HEK293T (cell line): ENCODE measurements around the gene GRID2.

ENCODE experiments used
- ARNT ChIP-seq: fragments of 450-650 bp; IDR thresholded peaks from 2 replicates; pipeline ENCODE4 v1.6.1; 2017; ENCODE audit warnings: mild to moderate bottlenecking
- BHLHE40 ChIP-seq: fragments of 450-650 bp; IDR thresholded peaks from 2 replicates; pipeline ENCODE4 v1.6.1; 2016; ENCODE audit warnings: mild to moderate bottlenecking, moderate library complexity, borderline replicate concordance
- CTBP1 ChIP-seq: fragments of 450-650 bp; IDR thresholded peaks from 2 replicates; pipeline ENCODE4 v1.6.1; 2016; ENCODE audit warnings: borderline replicate concordance
- ELF4 ChIP-seq: fragments of 450-650 bp; IDR thresholded peaks from 2 replicates; pipeline ENCODE4 v1.6.1; 2017; ENCODE audit warnings: antibody characterized with exemption
- FOXA1 ChIP-seq: fragments of 450-650 bp; IDR thresholded peaks from 2 replicates; pipeline ENCODE4 v1.6.1; 2016; ENCODE audit warnings: mild to moderate bottlenecking
- FOXK2 ChIP-seq: fragments of 450-650 bp; IDR thresholded peaks from 2 replicates; pipeline ENCODE4 v1.6.1; 2016; ENCODE audit warnings: mild to moderate bottlenecking
- FOXM1 ChIP-seq: fragments of 450-650 bp; IDR thresholded peaks from 2 replicates; pipeline ENCODE4 v1.6.1; 2017; ENCODE audit warnings: mild to moderate bottlenecking, borderline replicate concordance
- LEF1 ChIP-seq: fragments of 450-650 bp; IDR thresholded peaks from 2 replicates; pipeline ENCODE4 v1.6.1; 2017; ENCODE audit warnings: mild to moderate bottlenecking, borderline replicate concordance
- NFRKB ChIP-seq: fragments of 450-650 bp; IDR thresholded peaks from 2 replicates; pipeline ENCODE4 v1.6.1; 2016; ENCODE audit warnings: mild to moderate bottlenecking, moderate library complexity
- PKNOX1 ChIP-seq: fragments of 450-650 bp; IDR thresholded peaks from 2 replicates; pipeline ENCODE4 v1.6.1; 2016
- SP1 ChIP-seq: fragments of 450-650 bp; IDR thresholded peaks from 2 replicates; pipeline ENCODE4 v1.6.1; 2017
- SUZ12 ChIP-seq: fragments of 450-650 bp; IDR thresholded peaks from 2 replicates; pipeline ENCODE4 v1.6.1; 2016; ENCODE audit warnings: mild to moderate bottlenecking
- ZNF384 ChIP-seq: fragments of 450-650 bp; IDR thresholded peaks from 2 replicates; pipeline ENCODE4 v1.6.1; 2016

GRCh38 chr4:93327346-93327745 lies 1023.6 kb downstream of the GRID2 start:
- TF ChIP-seq BHLHE40 (no peak), FOXM1 (no peak), SP1 (no peak), SUZ12 (no peak), ZNF384 (no peak), PKNOX1 (no peak), LEF1 (no peak), CTBP1 (no peak), NFRKB (no peak), FOXA1 (no peak), ELF4 (no peak), FOXK2 (no peak), ARNT (no peak)
